ENCODE measurements around the gene FTO.
"Not testable (repeated sequence)": the region's sequence is repeated elsewhere in the genome, so short reads cannot be mapped to it uniquely, and the experiment has no call there.

- TF ChIP-seq CTCF, POLR2A, POLR2AphosphoS5, EP300 (IDR thresholded peaks at IDR 0.05): not testable (repeated sequence)
These were observed 477.9 kb downstream of the FTO start for GRCh38 chr16:54181683-54182329.
